ENCODE results near the gene RGS17.

DNA sequence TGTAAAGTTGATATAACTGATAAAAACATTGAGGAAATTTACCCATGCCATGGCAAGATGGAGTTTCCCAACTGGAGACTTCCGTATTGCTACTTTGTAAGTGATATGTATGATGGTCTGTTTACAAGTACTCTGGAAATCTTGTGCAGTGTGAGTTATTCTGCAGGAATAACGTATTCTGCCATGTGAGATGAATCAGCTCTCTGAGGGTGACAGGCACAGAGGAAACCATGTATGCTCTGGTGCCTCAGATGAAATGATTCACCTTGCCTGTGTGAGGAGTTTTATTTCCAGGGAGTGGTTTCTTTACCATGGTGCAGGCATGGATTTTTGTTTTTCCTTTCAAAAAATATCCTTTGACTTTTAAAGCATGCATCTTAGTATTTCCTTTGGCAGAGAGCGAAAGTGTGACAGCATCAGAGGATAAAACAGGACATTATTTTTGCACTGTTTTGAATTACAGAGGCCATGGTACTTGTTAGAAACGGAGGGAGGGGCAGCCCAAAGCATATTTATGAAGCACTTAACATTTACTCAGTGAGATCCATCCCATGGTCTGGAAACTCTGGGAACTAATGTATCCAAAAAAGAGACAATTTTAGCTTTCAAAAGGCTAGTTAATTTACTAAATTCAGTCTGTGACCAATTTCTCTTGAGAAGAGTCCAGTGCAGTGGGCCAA lies 92.6 kb downstream of the RGS17 start:
- TF ChIP-seq CTCF (IDR thresholded peaks at IDR 0.05) (no peak), POLR2A (IDR thresholded peaks at IDR 0.05) (no peak)

Measured in lower leg skin (tissue), 3 donors.